Heart left ventricle (tissue), 16 donors: ENCODE data around the gene PRRT1B. TPM values are rescaled to one million over a fixed set of nuclear protein-coding genes. Genes with fewer than 3 reads are reported as not detected.
A peak's percentile ranks its signal among the peaks of the same experiment; 100 is the strongest.

Experiments
- ATAC-seq, 4 donors: fragments of 200-7000 bp; cut with Tn5 transposase; one replicate each; pipeline ENCODE4 v1.9.1; 2020 to 2022; ENCODE audit warnings: moderate library complexity in 4 of 4, mild to moderate bottlenecking in 3 of 4, moderate number of reproducible peaks in 1 of 4
- DNase-seq, 5 donors: peaks; one replicate each; pipeline ENCODE4 v3.0.0-alpha.2; 2020
- H3K27ac ChIP-seq, 12 donors: fragments of 200-600 bp; sonication (generic) in 4 of 12; one replicate each; pipeline versions ENCODE4 v1.5.0 to v1.8.0; 2016 to 2022; ENCODE audit warnings: mild to moderate bottlenecking in 2 of 12
- H3K27me3 ChIP-seq, 9 donors: fragments of 200-600 bp; sonication (generic) in 2 of 9; one replicate each; pipeline versions ENCODE4 v1.5.1 to v1.8.0; 2016 to 2022; ENCODE audit warnings: mild to moderate bottlenecking in 3 of 9
- H3K36me3 ChIP-seq, 9 donors: fragments of 200-600 bp; sonication (generic) in 2 of 9; one replicate each; pipeline versions ENCODE4 v1.5.0 to v1.8.0; 2018 to 2022; ENCODE audit warnings: mild to moderate bottlenecking in 2 of 9
- H3K4me1 ChIP-seq, 12 donors: fragments of 200-600 bp; sonication (generic) in 4 of 12; one replicate each; pipeline versions ENCODE4 v1.5.0 to v1.8.0; 2016 to 2022; ENCODE audit warnings: mild to moderate bottlenecking in 3 of 12
- H3K4me3 ChIP-seq, 12 donors: fragments of 200-600 bp; sonication (generic) in 4 of 12; one replicate each; pipeline versions ENCODE4 v1.5.0 to v1.8.0; 2017 to 2022; ENCODE audit warnings: mild to moderate bottlenecking in 9 of 12, moderate library complexity in 4 of 12
- H3K9me3 ChIP-seq, 12 donors: fragments of 200-600 bp; sonication (generic) in 4 of 12; one replicate each; pipeline versions ENCODE4 v1.5.0 to v1.8.0; 2016 to 2022; ENCODE audit warnings: mild to moderate bottlenecking in 1 of 12
- CTCF ChIP-seq, 12 donors: fragments of 200-600 bp; sonication (generic) in 4 of 12; IDR thresholded peaks; one replicate each; pipeline versions ENCODE4 v1.5.0 to v1.8.0; 2018 to 2022; ENCODE audit warnings: antibody characterized with exemption in 12 of 12, mild to moderate bottlenecking in 5 of 12
- POLR2A ChIP-seq, 2 donors: fragments of 450-650 bp; IDR thresholded peaks; one replicate each; pipeline ENCODE4 v1.6.1; 2017; ENCODE audit warnings: antibody characterized with exemption in 2 of 2, mild to moderate bottlenecking in 2 of 2, moderate library complexity in 2 of 2
- WGBS, 4 donors: extraction: QIAGEN DNeasy Blood & Tissue Kit in 2 of 4; methylation state at CpG; one replicate each; pipeline versions ENCODE4 v1.1.5 to v1.1.7; 2013 to 2018; 5-methylcytosine and 5-hydroxymethylcytosine counted together
- intact Hi-C, 10 donors: fragments of 100-400 bp; cut with DNase I; formaldehyde crosslinking; loops; one replicate each; pipeline versions ENCODE4 v1.11.1 to v1.14.2; 2022
- polyA plus RNA-seq, 2 donors: library from polyadenylated mRNA; stranded (reverse); fragments of 200-250 nt; gene quantifications; one replicate each; pipeline ENCODE4 v1.2.3, GENCODE V29; 2013
- total RNA-seq, 9 donors: library from RNA; depleted of rRNA in 2 of 9; stranded (reverse); fragments of >200 nt in 2 of 9; fragmentation: NEBNext Ultra II Directional in 3 of 9; extraction: Animal tissue kit (Norgen Biotek cat#: 25700) in 3 of 9; gene quantifications; one replicate each; pipeline versions ENCODE4 v1.1.0 to v1.2.4, GENCODE V29; 2016 to 2023
- donor health status: ischemic (EF 13 %, LVEDD 7.1; RV severe dilation, severe dysfunction).
- donor health status: healthy with polysubstance abuse.
- donor health status: DM: no; HTN: yes; CAD: no.
- donor health status: DM: no; HTN: no; CAD: no.
- donor health status: ischemic (EF 25% LVEDD 6.9; RV normal size, moderate dysfunction).
- donor health status: ischemic (EF 25% LVEDD 5.7; RV mildly dilated, moderate dysfunction).
- donor health status: healthy.
- donor health status: DM: yes; HTN: yes; CAD: no.
- donor health status: ischemic (EF 35%, LVEDD 5.7; RV mildly dilated, moderate dysfunction).
- donor health status: nonischemic (EF 11% LVEDD 7.7; RV severe dilation, severe dysfunction).
- donor health status: DM: yes; HTN: yes; CAD: no.
- donor health status: PGD.
- donor health status: ischemic (EF 29% LVEDD 5.4; RV normal size, mild dysfunction).
- donor health status: nonischemic (EF 23%, LVEDD 6.1; RV moderate dilation, normal function).

The PRRT1B gene
- total and polyA plus RNA-seq, 11 donors, result not detected

- no peak for ATAC-seq
- H3K4me3 ChIP-seq, result no peak overlapping the region
- no peaks in the 10 kb centered on the region for H3K27me3 ChIP-seq
- intact Hi-C loops, result loop anchor here in 1 of 10 donors (10.0 kb wide), 1 partner anchor 211 kb away; no protein-coding TSS in a partner anchor
- H3K27ac ChIP-seq, result no peak overlapping the region
- H3K36me3 ChIP-seq, result peaks cover 0 to 95% (median 79%) of the 10 kb centered on the region in 9 donors
- peaks cover 0 to 22% (median 8%) of the 10 kb centered on the region in 12 donors for H3K4me1 ChIP-seq
- TF ChIP-seq CTCF (IDR thresholded peaks at IDR 0.05), result no peak
- no peak for TF ChIP-seq POLR2A (IDR thresholded peaks at IDR 0.05)
- WGBS, 4 donors, result 92 to 96% (median 94%) methylated on average over 18 to 23 of the region's 23 CpGs
- no peaks in the 10 kb centered on the region for H3K9me3 ChIP-seq
- no peak for DNase-seq
Measured at GRCh38 chr9:131575946-131576853, 30.9 kb downstream of the PRRT1B start.

GRCh38 chr9:131577005-131578000, 32.0 kb downstream of the PRRT1B start:
- Histone ChIP-seq H3K4me1 (peaks cover 0 to 22% (median 8%) of the 10 kb centered on the region in 12 donors), H3K4me3 (no peak overlapping the region), H3K36me3 (peaks cover 0 to 95% (median 80%) of the 10 kb centered on the region in 9 donors), H3K27ac (no peak overlapping the region), H3K27me3 (no peaks in the 10 kb centered on the region), H3K9me3 (no peaks in the 10 kb centered on the region)
- TF ChIP-seq CTCF (IDR thresholded peaks at IDR 0.05), result no peak
- no peak for TF ChIP-seq POLR2A (IDR thresholded peaks at IDR 0.05)
- no peak for ATAC-seq
- DNase-seq, result no peak
- intact Hi-C loops, result loop anchor here in 1 of 10 donors (10.0 kb wide), 1 partner anchor 213 kb away; no protein-coding TSS in a partner anchor
- 88 to 90% (median 89%) methylated on average over 20 to 25 of the region's 25 CpGs for WGBS, 4 donors

GRCh38 chr9:131578021-131578420, 32.7 kb downstream of the PRRT1B start:
- peaks cover 0 to 95% (median 80%) of the 10 kb centered on the region in 9 donors for H3K36me3 ChIP-seq
- H3K27ac ChIP-seq, result peak overlapping the region in 1 of 12 donors; percentile 55
- ATAC-seq (no peak), DNase-seq (no peak)
- no peak overlapping the region for H3K4me3 ChIP-seq
- WGBS, 4 donors, result 91 to 95% (median 94%) methylated on average over 13 of the region's 13 CpGs
- H3K9me3 ChIP-seq, result no peaks in the 10 kb centered on the region
- TF ChIP-seq POLR2A (IDR thresholded peaks at IDR 0.05) (no peak), CTCF (IDR thresholded peaks at IDR 0.05) (no peak)
- H3K27me3 ChIP-seq, result no peaks in the 10 kb centered on the region
- intact Hi-C loops, result loop anchor here in 1 of 10 donors (10.0 kb wide), 1 partner anchor 213 kb away; no protein-coding TSS in a partner anchor
- H3K4me1 ChIP-seq, result peaks cover 0 to 22% (median 8%) of the 10 kb centered on the region in 12 donors
